ENCODE data around the gene PCSK7.

Gene PCSK7

GRCh38 chr11:117230286-117230961 lies 1.4 kb downstream of the PCSK7 start:
- DNase-seq = peak; percentile 75

GRCh38 chr11:117229931-117230285 lies 2.0 kb downstream of the PCSK7 start:
- no peak for DNase-seq

- no peak for DNase-seq
Measured at GRCh38 chr11:117229411-117229810, 2.5 kb downstream of the PCSK7 start.

DNA sequence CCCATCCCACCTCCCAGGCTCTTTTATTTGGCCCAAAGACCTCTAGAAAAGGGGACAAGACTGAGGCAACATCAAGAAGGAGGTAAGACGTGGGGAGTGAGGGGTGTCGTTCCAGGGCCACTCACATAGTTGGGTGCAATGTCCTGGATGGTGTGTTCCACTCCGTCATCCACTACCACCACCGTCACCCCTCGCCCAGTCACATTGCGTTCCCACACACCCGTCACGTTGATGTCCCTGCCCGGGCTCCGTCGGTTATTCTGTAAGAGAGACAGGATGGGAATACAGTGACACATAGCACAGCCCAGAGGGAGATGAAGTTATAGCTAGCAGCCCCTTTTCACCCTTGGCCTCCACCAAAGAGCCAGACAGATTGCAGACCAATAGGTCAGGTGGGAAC lies 3.8 kb downstream of the PCSK7 start:
- no peak for DNase-seq

GRCh38 chr11:117226388-117227385 lies 5.2 kb downstream of the PCSK7 start:
- DNase-seq = peak; percentile 82

- no peak for DNase-seq
Measured at GRCh38 chr11:117225553-117226170, 6.2 kb downstream of the PCSK7 start.

- no peak for DNase-seq
Measured at GRCh38 chr11:117223741-117224689, 7.9 kb downstream of the PCSK7 start.

- DNase-seq = no peak
Measured at GRCh38 chr11:117222991-117223740, 8.7 kb downstream of the PCSK7 start.

DNA sequence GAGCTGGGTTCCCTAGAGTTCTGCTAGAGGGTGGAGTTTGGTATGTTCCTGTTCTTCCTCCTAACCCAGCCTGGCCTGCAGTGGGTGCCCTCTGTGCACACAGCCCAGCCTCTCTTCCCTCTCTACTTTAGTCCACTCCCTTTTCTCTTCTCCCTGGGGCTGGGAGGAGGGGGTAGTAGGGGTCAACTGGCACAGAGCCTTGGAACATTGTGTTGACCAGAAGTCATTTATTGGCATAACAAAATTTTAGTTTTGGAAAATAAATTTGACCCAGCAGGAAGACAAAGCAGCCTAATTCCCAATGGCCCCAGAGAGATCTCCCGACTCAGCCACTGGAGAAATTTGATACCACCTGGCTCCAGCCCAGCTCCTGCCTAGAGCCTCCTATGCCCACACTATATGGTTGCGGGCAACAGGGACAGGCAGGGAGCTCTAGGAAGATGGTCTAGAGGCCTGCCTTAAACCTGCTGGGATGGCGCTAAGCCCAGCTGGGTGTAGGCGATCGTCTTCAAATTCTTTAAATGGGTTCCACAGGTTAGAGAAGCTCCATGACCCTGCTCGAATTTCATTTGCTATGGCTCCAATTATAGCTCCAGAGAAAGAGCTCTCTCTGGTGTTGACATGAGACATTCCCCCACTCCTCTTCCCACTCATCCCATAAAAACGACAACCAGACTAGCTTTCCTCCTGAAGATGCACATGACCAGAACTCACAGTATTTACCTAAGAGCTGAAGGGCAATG lies 9.9 kb downstream of the PCSK7 start:
- DNase-seq = no peak

- no peak for DNase-seq
Measured at GRCh38 chr11:117220999-117221774, 10.7 kb downstream of the PCSK7 start.

- DNase-seq = no peak
Measured at GRCh38 chr11:117220568-117220967, 11.3 kb downstream of the PCSK7 start.

- no peak for DNase-seq
Measured at GRCh38 chr11:117219995-117220394, 11.9 kb downstream of the PCSK7 start.

DNA sequence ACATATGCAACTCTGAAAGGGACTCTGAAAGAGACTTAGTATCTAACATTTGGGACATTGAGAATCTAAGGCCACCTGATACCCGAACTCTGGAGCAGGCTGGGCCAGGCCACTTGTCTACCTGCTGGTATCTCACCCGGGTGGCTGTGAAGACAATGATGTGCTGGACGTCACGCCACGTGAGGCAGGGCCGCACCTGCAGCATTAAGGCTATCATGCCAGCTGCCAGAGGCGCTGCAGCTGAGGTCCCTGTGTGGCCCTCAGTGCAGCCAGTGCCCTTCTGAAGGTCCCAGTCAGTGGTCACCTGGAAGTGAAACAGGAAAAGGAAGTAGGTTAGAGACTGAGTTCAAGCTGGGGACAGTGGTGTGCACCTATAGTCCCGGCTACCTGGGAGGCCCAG lies 12.4 kb downstream of the PCSK7 start:
- DNase-seq = no peak

- no peak for DNase-seq
Measured at GRCh38 chr11:117219001-117219400, 12.9 kb downstream of the PCSK7 start.

DNA sequence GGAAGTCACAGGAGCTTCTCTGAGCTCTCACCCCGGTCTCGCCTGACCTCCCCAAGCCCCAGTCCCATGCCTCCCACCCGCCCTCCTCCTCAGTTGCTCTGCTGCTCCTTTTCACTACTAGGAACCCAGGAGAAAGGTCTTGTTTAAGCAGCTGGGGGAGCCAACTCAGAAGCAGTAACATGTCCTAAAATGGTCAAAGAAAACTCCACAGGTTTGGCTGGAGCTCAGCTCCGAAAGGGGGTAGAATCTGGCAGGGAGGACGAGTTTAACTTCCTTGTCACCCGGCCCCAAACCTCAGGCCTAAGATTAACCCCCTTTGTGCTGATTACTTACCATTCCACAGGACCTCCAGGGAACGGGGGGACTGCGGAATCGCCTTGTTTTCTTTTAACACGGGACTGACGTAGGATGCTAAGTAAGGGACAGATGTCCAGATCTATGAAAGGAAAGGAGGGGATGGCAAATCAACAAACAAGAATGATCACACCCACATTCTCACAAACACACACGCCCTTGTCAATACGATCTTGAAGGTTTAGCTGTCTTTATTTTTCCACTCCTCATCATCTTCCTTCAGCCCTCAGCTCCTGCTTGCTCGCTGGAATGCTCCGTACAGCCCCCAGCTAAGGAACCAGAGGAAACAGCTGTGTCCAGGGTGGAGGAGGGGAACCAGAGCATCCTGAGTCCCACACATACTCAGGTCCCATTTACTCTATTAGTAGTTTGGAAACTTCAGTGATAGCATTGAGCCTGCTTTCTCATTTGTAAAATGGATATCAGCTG lies 13.5 kb downstream of the PCSK7 start:
- DNase-seq = no peak

- DNase-seq = no peak
Measured at GRCh38 chr11:117217141-117218084, 14.5 kb downstream of the PCSK7 start.

- DNase-seq = no peak
Measured at GRCh38 chr11:117214404-117215110, 17.3 kb downstream of the PCSK7 start.

Data from CD4-positive, alpha-beta T cell treated with Interleukin-17A for 1 hour (primary cell).